ENCODE data around the gene MATR3.

GRCh38 chr5:139306628-139307379, 13.3 kb downstream of the MATR3 start:
- TF ChIP-seq EZH2phosphoT487 (IDR thresholded peaks at IDR 0.05; ENCODE audit: borderline replicate concordance, low read length): no peak
- TF ChIP-seq, protein P1, sequence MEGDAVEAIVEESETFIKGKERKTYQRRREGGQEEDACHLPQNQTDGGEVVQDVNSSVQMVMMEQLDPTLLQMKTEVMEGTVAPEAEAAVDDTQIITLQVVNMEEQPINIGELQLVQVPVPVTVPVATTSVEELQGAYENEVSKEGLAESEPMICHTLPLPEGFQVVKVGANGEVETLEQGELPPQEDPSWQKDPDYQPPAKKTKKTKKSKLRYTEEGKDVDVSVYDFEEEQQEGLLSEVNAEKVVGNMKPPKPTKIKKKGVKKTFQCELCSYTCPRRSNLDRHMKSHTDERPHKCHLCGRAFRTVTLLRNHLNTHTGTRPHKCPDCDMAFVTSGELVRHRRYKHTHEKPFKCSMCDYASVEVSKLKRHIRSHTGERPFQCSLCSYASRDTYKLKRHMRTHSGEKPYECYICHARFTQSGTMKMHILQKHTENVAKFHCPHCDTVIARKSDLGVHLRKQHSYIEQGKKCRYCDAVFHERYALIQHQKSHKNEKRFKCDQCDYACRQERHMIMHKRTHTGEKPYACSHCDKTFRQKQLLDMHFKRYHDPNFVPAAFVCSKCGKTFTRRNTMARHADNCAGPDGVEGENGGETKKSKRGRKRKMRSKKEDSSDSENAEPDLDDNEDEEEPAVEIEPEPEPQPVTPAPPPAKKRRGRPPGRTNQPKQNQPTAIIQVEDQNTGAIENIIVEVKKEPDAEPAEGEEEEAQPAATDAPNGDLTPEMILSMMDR (IDR thresholded peaks at IDR 0.05; ENCODE audit: low read depth, low read length, poor library complexity, severe bottlenecking): no peak

Data from DOHH2 (cell line).